Right cardiac atrium (tissue), 5 donors: Measurements from ENCODE around the gene REEP3. TPM values are rescaled to one million over a fixed set of nuclear protein-coding genes. Genes with fewer than 3 reads are reported as not detected.

ENCODE experiments used
- ATAC-seq, 2 donors: fragments of 200-7000 bp; cut with Tn5 transposase; one replicate each; pipeline versions ENCODE4 v1.8.0 to v1.9.1; 2020; ENCODE audit warnings: moderate library complexity in 2 of 2, mild to moderate bottlenecking in 1 of 2
- DNase-seq, 3 donors: peaks; one replicate each; pipeline ENCODE4 v3.0.0-alpha.2; 2020
- H3K27ac ChIP-seq: one replicate; pipeline ENCODE4 v1.5.1; 2013; ENCODE audit warnings: mild to moderate bottlenecking, low read length, control low read depth, moderate library complexity
- H3K27me3 ChIP-seq: one replicate; pipeline ENCODE4 v1.6.1; 2013; ENCODE audit not compliant: control insufficient read depth, insufficient read depth
- H3K4me1 ChIP-seq: one replicate; pipeline ENCODE4 v1.6.1; 2013; ENCODE audit warnings: low read length; ENCODE audit not compliant: control insufficient read depth, insufficient read depth
- H3K4me3 ChIP-seq: one replicate; pipeline ENCODE4 v1.5.1; 2013; ENCODE audit warnings: low read length, control low read depth
- H3K9me3 ChIP-seq: one replicate; pipeline ENCODE4 v1.6.1; 2013; ENCODE audit warnings: low read length; ENCODE audit not compliant: control insufficient read depth
- WGBS: extraction: QIAGEN DNeasy Blood & Tissue Kit; methylation state at CpG from one replicate; pipeline ENCODE4 v1.1.7; 2013; 5-methylcytosine and 5-hydroxymethylcytosine counted together
- intact Hi-C, 4 donors: fragments of 100-400 bp; cut with DNase I; formaldehyde crosslinking; loops; one replicate each; pipeline versions ENCODE4 v1.11.0 to v1.14.0; 2022 to 2023
- polyA plus RNA-seq: library from polyadenylated mRNA; stranded (reverse); fragments of 200-250 nt; gene quantifications from one replicate; pipeline ENCODE4 v1.2.3, GENCODE V29; 2013
- total RNA-seq, 4 donors: library from RNA; stranded (reverse); fragmentation: NEBNext Ultra II Directional; extraction: Animal tissue kit (Norgen Biotek cat#: 25700); gene quantifications; one replicate each; pipeline ENCODE4 v1.2.1, GENCODE V29; 2021
- donor health status: healthy with polysubstance abuse.
- donor health status: DM: no; HTN: yes; CAD: no.
- donor health status: DM: no; HTN: no; CAD: no.
- donor health status: DM: no; HTN: yes; CAD: no; lungs with severe emphysema.
- donor health status: DM: yes; HTN: yes; CAD: no.

Gene REEP3
- total and polyA plus RNA-seq, 5 donors: 11.9 to 29.7 (median 23.0) TPM

DNA sequence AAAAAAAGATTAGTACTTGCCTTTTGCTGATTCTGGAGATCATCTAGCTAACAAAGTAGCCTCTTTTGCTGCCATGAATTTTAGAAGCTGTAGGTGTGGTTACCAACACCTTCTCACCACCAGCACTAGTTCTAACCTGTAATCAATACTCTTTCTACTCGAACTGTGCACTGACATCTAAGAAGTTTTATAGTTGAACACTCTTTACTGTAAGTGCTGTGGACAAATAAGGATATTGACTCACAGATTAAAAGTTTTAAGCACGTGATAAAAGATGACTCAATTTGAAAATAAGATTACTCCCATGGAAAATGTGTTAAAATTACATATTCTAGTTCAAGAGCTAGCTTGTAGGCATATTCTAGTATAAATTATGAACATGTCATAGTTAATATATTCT lies 89.9 kb downstream of the REEP3 start:
- ATAC-seq (no peak), DNase-seq (no peak)
- WGBS: 69% methylated on average over 2 of the region's 2 CpGs
- Histone ChIP-seq H3K9me3 (no peaks in the 10 kb centered on the region), H3K4me1 (no peaks in the 10 kb centered on the region), H3K27ac (no peak overlapping the region), H3K4me3 (no peak overlapping the region), H3K27me3 (no peaks in the 10 kb centered on the region)
- intact Hi-C loops: no loop called here

DNA sequence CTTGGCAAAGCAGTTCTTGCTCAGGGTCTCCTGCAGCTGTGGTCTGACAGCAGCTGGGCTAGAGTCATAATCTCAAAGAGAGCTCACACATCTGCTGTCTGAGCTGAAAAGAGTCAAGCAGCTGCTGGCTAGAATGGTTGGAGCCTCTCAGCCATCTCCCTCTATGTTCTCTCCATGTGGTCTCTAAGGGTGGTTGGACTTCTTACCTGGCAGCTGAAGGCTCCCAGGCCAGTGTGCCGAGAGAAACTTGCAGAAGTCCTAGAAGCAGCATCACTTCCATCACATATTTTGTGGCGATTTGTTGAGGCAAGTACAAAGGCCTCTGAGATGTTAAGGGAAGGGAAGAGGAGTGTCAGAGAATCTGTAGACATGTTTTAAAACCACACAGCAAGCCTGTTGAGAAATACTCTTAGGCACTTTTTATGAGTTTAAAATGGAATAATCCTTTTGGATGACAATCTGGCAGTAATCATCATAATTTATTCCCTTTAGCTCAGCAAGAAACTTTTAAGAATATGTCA lies 93.2 kb downstream of the REEP3 start:
- no peak overlapping the region for H3K4me3 ChIP-seq
- ATAC-seq: no peak
- intact Hi-C loops: no loop called here
- H3K27ac ChIP-seq: no peak overlapping the region
- no peaks in the 10 kb centered on the region for H3K4me1 ChIP-seq
- 55% methylated on average over 2 of the region's 2 CpGs for WGBS
- no peaks in the 10 kb centered on the region for H3K9me3 ChIP-seq
- DNase-seq: no peak
- H3K27me3 ChIP-seq: no peaks in the 10 kb centered on the region

DNA sequence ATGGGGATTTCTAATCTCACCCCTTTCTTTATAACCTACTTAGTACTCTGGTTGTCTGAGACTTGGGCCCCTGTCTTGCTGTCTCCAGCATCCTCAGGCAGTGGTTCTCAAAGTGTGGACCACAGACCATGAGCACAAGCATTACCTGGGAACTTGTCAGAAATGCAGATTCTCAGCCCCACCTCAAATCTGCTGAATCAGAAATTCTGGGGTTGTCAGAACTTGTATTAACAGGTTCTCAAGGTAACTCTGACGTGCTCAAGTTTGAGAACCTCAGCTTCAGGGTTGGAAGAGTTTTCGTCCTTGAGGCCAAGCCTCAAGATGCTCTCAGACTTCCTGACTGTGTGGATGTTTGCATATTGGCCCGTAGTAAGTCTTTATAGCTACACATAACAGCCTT lies 97.4 kb downstream of the REEP3 start:
- DNase-seq (no peak), ATAC-seq (no peak)
- intact Hi-C loops: no loop called here
- H3K4me3 ChIP-seq: no peak overlapping the region
- no peaks in the 10 kb centered on the region for H3K4me1 ChIP-seq
- no peaks in the 10 kb centered on the region for H3K27me3 ChIP-seq
- no peaks in the 10 kb centered on the region for H3K9me3 ChIP-seq
- no peak overlapping the region for H3K27ac ChIP-seq
- 97% methylated on average over 3 of the region's 3 CpGs for WGBS

GRCh38 chr10:63619426-63619825 lies 98.2 kb downstream of the REEP3 start:
- H3K27me3 ChIP-seq: no peaks in the 10 kb centered on the region
- H3K27ac ChIP-seq: no peak overlapping the region
- intact Hi-C loops: no loop called here
- WGBS: 98% methylated on average over 7 of the region's 7 CpGs
- no peaks in the 10 kb centered on the region for H3K9me3 ChIP-seq
- DNase-seq (no peak), ATAC-seq (no peak)
- no peaks in the 10 kb centered on the region for H3K4me1 ChIP-seq
- H3K4me3 ChIP-seq: no peak overlapping the region

- Histone ChIP-seq H3K4me3 (no peak overlapping the region), H3K27me3 (no peaks in the 10 kb centered on the region), H3K4me1 (no peaks in the 10 kb centered on the region), H3K27ac (no peak overlapping the region), H3K9me3 (no peaks in the 10 kb centered on the region)
- WGBS: 90% methylated on average over 2 of the region's 2 CpGs
- no peak for ATAC-seq
- DNase-seq: no peak
- intact Hi-C loops: loop anchor here in 2 of 4 donors (10.0 kb wide), 3 partner anchors 157 to 447 kb away; partner anchors contain the start of gene JMJD1C (in 1 of the 2)
These were observed 100.9 kb downstream of the REEP3 start for GRCh38 chr10:63622097-63622496.

- H3K4me1 ChIP-seq: no peaks in the 10 kb centered on the region
- H3K9me3 ChIP-seq: no peaks in the 10 kb centered on the region
- ATAC-seq (no peak), DNase-seq (no peak)
- H3K27me3 ChIP-seq: no peaks in the 10 kb centered on the region
- H3K27ac ChIP-seq: no peak overlapping the region
- intact Hi-C loops: loop anchor here in 3 of 4 donors (5.0 to 10.0 kb wide), 5 partner anchors 102 to 450 kb away; partner anchors contain the start of genes JMJD1C (in 1 of the 3) and REEP3 (in 1 of the 3)
- H3K4me3 ChIP-seq: no peak overlapping the region
- WGBS: 94% methylated on average over 2 of the region's 2 CpGs
These were observed 103.5 kb downstream of the REEP3 start for GRCh38 chr10:63624701-63625100.

- intact Hi-C loops: loop anchor here in 3 of 4 donors (5.0 to 10.0 kb wide), 5 partner anchors 105 to 453 kb away; partner anchors contain the start of genes JMJD1C (in 1 of the 3) and REEP3 (in 1 of the 3)
- Histone ChIP-seq H3K9me3 (no peaks in the 10 kb centered on the region), H3K27ac (no peak overlapping the region), H3K27me3 (no peaks in the 10 kb centered on the region), H3K4me3 (no peak overlapping the region), H3K4me1 (peaks cover 5% of the 10 kb centered on the region)
- ATAC-seq (no peak), DNase-seq (no peak)
- 72% methylated on average over 8 of the region's 8 CpGs for WGBS
These were observed 106.2 kb downstream of the REEP3 start for GRCh38 chr10:63627396-63627795.

- Histone ChIP-seq H3K4me1 (peaks cover 5% of the 10 kb centered on the region), H3K9me3 (no peaks in the 10 kb centered on the region), H3K27me3 (no peaks in the 10 kb centered on the region), H3K27ac (no peak overlapping the region), H3K4me3 (no peak overlapping the region)
- intact Hi-C loops: loop anchor here in 3 of 4 donors (5.0 to 10.0 kb wide), 5 partner anchors 106 to 453 kb away; partner anchors contain the start of genes JMJD1C (in 1 of the 3) and REEP3 (in 1 of the 3)
- ATAC-seq (no peak), DNase-seq (no peak)
- 41% methylated on average over 2 of the region's 2 CpGs for WGBS
These were observed 106.7 kb downstream of the REEP3 start for GRCh38 chr10:63627881-63628296.

DNA sequence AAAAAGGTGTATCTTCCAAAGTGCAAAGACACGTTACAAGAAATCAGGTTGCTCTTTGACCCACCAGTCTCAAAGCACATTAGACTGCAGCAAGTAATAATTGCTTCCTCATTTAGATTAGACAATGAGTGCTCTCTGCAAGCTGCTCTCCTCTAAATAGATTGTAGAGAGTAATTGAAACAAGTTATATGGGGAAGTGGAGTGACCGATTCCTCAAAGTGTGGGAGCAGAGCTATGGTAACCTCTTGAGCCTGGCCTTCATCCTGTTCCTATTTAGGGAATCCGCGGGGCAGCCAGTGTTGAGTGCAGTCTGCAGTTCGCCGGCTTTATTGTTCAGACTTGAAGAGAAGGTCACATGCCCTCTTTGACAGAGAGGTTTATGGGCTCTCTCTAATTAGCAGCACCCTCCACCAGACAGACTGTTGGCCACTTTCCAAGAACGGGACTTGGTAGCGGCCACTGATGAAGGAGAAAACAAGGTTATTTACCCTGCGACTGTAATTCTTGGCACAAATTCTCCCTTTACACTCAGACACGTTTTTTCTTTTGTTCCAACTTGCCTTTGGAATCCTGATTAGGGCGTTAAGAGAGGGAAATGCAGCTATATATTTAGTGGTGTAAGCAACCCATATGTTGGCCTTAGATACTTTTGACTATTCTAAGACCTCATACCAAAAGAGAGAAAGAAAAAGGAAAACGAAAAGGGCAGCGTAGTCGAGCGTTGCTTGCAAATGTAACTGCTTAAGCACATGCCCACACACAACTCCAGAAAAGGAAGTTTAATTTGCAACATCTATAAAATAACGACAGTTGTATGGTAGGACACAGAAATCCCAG lies 107.5 kb downstream of the REEP3 start:
- peak overlapping the region; percentile 46 for H3K4me3 ChIP-seq
- under 1% methylated on average over 16 of the region's 16 CpGs for WGBS
- H3K4me1 ChIP-seq: peaks cover 5% of the 10 kb centered on the region
- peak overlapping the region; percentile 100 for H3K27ac ChIP-seq
- no peaks in the 10 kb centered on the region for H3K27me3 ChIP-seq
- intact Hi-C loops: loop anchor here in 3 of 4 donors (5.0 to 10.0 kb wide), 5 partner anchors 106 to 454 kb away; partner anchors contain the start of genes JMJD1C (in 1 of the 3) and REEP3 (in 1 of the 3)
- ATAC-seq (peak; percentile 34 to 38), DNase-seq (peak; percentile 65 to 79 (median 77))
- H3K9me3 ChIP-seq: no peaks in the 10 kb centered on the region

DNA sequence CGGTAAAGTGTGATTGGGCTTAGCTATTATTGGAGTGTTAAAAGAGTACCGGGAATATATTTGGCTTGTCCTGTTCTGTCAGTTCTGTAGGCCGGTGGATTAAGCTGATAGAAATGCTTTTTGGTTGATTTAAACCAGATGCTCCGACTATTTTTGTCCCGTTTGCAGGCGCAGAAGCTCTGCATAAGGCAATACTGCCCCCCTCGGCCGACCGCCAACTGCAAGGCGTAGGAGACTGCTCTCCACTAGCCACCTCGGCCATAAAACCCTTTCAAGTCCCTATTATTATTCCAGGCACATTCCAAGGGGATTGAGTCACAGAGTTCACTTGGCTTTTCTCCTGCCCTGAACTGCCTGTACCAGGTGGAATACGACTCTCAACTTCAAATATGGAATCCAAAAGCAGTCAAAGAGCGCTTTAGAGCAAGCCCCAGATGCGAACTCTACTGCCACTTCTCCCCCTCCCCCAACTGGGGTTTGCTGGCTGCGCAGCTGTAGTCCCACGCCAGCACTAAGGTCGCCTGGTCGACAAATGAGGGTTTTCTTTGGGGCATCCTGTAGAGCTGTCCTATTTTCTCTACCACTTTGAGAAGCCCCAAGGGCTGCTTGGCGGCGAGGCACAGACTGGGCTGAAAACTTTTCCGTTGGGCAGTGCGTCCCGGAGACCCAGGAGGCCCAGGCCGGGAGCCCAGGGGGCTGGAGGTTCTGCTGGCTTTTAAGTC lies 108.3 kb downstream of the REEP3 start:
- Histone ChIP-seq H3K4me1 (peaks cover 5% of the 10 kb centered on the region), H3K4me3 (peak overlapping the region; percentile 46), H3K9me3 (no peaks in the 10 kb centered on the region), H3K27me3 (no peaks in the 10 kb centered on the region), H3K27ac (peak overlapping the region; percentile 100)
- DNase-seq (peak; percentile 96 to 98 (median 98)), ATAC-seq (peak; percentile 83 to 85)
- under 1% methylated on average over 24 of the region's 24 CpGs for WGBS
- intact Hi-C loops: loop anchor here in 3 of 4 donors (2.0 to 10.0 kb wide), 9 partner anchors 83 to 455 kb away; partner anchors contain the start of genes JMJD1C (in 1 of the 3) and REEP3 (in 1 of the 3)
